ENCODE data around the gene DCHS1.

Gene DCHS1

GRCh38 chr11:6611963-6612212 lies 43.7 kb downstream of the DCHS1 start:
- no peak for TF ChIP-seq CTCF (IDR thresholded peaks at IDR 0.05; ENCODE audit: control insufficient read depth, extremely low read depth, insufficient read depth)
- peak overlapping the region; percentile 86 for H3K4me3 ChIP-seq (ENCODE audit: low read depth, low read length)
- no peak for DNase-seq (ENCODE audit: low read depth)

- DNase-seq (ENCODE audit: low read depth): no peak
- no peak for TF ChIP-seq CTCF (IDR thresholded peaks at IDR 0.05; ENCODE audit: control insufficient read depth, extremely low read depth, insufficient read depth)
- peak overlapping the region; percentile 86 for H3K4me3 ChIP-seq (ENCODE audit: low read depth, low read length)
Observed at GRCh38 chr11:6611092-6611962, 44.3 kb downstream of the DCHS1 start.

GRCh38 chr11:6610591-6610990 lies 45.0 kb downstream of the DCHS1 start:
- TF ChIP-seq CTCF (IDR thresholded peaks at IDR 0.05; ENCODE audit: control insufficient read depth, extremely low read depth, insufficient read depth): no peak
- H3K4me3 ChIP-seq (ENCODE audit: low read depth, low read length): no peak overlapping the region; the same call in 1 of the 2 replicates
- DNase-seq (ENCODE audit: low read depth): no peak

GRCh38 chr11:6609502-6610015 lies 46.0 kb downstream of the DCHS1 start:
- DNase-seq (ENCODE audit: low read depth): no peak
- no peak for TF ChIP-seq CTCF (IDR thresholded peaks at IDR 0.05; ENCODE audit: control insufficient read depth, extremely low read depth, insufficient read depth)
- H3K4me3 ChIP-seq (ENCODE audit: low read depth, low read length): no peak overlapping the region

- DNase-seq (ENCODE audit: low read depth): no peak
- no peak overlapping the region for H3K4me3 ChIP-seq (ENCODE audit: low read depth, low read length)
- no peak for TF ChIP-seq CTCF (IDR thresholded peaks at IDR 0.05; ENCODE audit: control insufficient read depth, extremely low read depth, insufficient read depth)
Observed at GRCh38 chr11:6608726-6609501, 46.7 kb downstream of the DCHS1 start.

- no peak for TF ChIP-seq CTCF (IDR thresholded peaks at IDR 0.05; ENCODE audit: control insufficient read depth, extremely low read depth, insufficient read depth)
- no peak overlapping the region for H3K4me3 ChIP-seq (ENCODE audit: low read depth, low read length)
- DNase-seq (ENCODE audit: low read depth): no peak
Observed at GRCh38 chr11:6608011-6608410, 47.6 kb downstream of the DCHS1 start.
